HG03025 (cell line): ENCODE data around the gene ZNF778.

Experiments used
- ATAC-seq: cut with Tn5 transposase; IDR thresholded peaks from one replicate; pipeline ENCODE4 v1.9.1; 2021; ENCODE audit warnings: mild to moderate bottlenecking, moderate library complexity; ENCODE audit not compliant: unreplicated experiment, low FRiP score

Gene ZNF778

DNA sequence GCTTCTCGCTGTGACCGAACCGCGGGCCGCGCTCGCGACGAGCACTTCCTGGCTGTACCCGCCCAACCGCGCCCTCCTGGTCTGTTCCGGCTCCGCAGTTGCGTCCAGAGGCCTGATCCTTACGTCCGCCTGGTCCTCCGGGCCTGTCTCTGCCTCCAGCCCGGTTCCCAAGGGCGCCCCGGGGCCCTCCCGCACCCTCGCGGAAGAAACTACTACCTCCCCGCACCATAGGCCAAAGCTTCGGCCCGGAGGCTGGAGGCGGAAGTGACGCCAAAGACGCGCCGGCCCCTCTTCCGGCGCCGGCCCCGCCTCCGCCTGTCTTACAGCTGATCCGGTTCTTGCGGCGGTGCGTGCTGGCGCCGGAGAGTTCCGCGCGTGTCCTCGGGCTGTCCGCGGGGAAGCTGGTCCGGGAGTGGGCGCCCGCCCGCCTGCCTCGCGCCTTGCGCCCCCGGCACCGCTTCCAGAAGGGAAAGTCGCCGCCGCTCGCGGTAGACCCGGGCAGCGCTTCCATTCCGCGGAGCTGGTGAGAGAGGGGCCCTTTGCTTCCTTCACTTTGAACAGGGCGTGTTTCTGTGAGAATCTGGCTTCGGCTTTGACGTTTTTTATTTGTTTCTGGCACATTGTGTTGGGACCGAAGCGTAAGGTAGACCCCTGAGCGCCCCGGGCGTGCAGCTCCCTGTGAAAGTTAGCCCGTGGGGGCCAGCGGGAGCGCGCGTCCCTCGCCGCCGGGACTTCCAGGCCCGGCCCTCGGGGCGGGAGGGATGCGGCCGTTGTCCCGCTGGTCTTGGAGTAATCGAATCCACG is at the start of gene ZNF778:
Gene ZNF778, plus strand, starts transcription at position 316 of the 804 bp plus-strand sequence. CDS start 3,425 bp downstream, outside the sequence.
- ATAC-seq, result no peak

DNA sequence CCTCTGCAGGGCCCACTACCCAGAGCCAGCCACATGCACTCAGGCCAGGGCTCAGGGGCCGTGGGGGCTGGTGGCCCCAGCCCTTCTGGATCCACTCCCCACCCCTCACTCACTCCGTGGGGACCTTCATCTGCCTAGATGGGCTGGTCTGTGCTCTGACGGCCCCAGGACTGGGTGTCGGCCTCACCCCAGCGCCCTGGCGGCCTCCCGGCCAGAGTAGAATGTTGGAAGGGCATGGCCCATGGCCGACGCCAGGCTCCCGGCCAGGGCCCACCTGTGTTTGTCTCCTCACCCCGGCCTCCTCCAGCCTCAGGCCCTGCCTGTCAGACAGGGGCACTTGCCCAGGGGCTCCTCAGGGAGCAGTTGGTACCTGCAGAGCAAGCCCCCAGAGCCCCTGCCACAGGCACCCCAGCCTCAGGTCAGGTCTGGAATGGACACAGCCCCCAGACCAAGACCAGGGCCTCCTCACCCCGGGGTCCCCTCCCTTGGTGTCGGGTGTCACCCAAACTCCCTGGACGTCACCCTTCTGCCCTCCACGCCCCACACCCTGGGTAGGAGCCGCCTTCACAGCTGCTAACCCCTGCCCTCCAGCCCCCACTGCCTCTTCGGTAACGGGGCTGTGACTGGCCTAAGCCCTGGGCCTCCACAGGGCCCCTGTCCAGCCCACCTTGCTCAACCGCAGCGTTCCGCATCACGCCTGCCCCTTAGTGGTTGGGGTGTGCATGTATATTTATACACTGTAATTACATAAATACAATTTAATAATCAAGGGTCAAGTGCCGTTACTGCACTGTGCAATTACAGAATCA is 48.9 kb upstream of the ZNF778 start:
- ATAC-seq, result no peak

DNA sequence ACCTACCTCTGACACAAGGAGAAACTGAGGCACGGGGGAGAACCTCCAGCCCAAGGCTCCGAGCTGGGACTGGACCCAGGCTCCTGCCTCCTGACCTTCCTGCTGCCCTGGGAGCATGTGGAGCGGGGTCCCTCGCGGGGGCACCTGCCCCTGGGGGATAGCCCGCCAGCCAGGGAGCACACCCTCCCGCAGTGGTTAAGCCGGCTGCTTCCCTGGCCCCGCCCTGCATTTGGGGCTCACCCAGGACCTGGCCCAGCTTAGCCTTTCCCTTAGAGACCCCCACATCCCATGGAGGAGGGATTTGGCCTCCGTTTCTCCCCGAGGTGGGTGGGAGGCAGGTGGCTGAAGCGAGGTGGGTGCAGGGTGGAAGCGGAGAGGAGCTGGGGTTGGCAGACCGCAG is 47.7 kb upstream of the ZNF778 start:
- no peak for ATAC-seq

DNA sequence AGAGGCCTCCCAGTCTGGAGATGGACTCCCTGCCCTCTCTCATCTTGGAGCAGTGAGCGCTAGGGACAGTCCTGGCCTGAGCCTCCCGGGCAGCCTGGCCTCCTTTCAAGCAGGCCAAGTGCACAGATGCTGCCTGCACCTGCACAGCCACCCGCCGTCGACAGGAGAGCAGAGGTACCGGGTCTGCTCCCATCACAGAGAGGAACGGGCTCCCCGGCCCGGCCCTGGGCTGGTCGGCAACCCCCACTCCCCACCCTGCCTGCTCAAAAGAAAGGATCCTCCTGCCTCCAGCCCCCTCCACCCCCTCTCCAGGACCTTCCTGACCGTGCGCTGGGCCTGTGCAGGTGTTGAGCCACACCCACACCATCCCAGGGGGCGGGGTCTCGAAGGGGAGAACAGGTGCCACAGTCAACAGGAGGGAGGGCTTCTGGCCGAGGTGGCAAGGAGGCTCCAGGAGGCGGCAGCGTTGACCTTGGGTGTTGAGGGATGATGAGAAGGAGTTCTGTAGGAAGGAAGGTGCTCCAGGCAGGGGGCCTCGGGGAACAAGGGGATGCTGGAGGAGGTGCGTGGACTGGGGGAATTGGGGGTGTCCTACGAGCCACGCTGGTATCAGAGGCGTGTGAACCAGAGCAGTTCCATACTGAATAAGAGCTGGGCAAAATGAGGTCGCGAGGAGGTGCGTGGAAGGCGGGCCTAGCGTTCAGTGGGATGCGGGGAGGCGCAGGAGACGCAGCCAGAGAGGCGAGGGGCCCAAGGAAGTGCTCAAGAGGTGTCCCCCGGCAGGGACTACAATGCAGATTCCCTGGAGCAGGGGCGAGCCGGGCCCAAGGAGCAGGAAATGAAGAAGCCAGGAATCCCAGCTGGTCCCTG is 46.9 kb upstream of the ZNF778 start:
- no peak for ATAC-seq

DNA sequence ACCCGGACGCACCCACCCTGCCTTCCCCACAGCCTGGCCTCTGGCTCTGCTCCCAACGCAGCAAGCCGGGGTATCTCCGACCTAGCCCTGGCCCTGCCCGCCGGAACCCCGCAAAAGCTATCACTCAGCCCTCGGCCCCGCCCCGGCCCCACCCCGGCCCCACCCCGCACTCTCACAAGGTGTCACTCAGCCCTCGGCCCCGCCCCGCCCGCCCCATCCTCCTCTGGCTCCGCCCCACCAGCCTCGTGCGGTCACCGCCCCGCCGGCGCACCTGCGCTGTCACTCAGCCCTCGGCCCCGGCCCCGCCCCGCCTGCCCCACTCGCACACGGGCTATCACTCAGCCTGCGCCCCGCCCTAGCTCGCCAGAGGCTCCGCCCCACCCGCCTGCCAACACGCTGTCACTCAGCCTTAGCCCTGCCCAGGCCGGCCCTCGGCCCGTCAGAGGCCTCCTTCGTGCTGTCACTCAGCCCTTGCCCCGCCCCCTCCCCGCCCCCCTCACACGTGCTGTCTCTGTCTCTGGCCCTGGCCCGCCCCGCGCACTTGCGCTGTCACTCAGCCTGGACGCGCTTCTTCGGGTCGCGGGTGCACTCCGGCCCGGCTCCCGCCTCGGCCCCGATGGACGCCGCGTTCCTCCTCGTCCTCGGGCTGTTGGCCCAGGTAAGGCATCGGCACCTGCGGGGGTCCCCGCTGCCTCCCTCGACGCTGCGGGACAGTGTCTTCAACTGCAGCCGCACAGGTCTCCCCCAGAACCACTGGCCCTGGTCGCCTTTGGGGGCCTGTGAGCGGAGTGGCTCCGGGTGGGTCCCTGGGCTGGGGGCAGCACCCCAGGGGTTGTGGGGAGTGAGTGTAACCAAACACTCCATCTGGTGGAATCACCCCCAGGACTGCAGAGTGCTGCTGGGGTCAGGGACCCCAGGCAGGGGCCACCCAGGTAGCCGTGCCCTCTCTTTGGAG is 46.0 kb upstream of the ZNF778 start, which contains the start of gene CDH15:
Gene CDH15, plus strand, starts transcription at position 533 of the 955 bp plus-strand sequence. Its CDS starts 84 bp downstream, at position 617.
- peak; percentile 41 for ATAC-seq

DNA sequence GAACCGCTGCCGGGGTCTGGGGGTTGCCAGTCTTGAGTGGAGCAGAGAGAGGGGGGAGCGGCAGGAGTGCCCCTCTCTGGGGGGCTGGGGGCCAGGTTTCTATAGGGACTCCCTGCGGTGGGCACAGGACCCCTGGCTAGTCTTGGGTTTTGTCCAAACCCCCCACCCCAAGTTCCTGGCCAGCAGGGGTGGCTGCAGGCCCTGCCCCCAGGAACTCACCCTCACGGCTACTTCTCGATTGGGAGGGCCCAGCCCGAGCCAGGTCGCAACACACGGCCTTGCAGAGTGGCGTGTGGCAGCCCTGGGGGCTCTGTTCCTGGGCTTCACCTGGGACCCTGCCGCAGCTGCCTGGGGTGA is 45.4 kb upstream of the ZNF778 start:
- no peak for ATAC-seq

DNA sequence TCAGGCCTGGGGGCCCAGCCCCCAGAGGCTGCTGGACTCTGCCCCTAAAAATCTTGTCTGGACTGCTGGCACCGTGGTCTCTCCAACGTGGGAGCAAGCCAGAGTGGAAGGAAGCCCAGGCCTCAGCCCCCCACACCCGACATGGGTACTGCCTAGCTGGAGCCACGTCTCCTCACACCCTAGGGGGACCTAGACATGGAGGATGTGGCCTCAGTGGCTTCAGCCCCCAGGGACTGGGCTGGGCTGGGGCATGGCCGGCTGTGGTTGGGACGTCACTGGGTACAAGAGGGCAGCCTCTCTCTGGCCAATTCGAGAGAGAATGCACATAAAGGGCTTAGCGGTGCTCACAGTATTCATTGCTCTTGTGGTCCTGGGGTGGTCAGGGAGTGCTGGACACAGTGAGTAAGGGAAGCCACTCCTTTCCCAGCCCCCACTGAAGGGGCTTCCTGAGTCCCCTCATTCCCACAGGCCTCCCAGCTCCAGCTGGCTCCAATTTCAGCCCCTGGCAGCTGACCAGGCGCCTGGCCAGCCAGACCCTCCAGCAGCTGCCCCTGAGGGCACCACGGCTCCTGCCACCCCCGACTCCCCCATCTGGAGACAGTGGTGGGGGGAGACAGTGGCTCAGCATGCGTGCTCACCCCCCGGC is 44.9 kb upstream of the ZNF778 start:
- no peak for ATAC-seq

DNA sequence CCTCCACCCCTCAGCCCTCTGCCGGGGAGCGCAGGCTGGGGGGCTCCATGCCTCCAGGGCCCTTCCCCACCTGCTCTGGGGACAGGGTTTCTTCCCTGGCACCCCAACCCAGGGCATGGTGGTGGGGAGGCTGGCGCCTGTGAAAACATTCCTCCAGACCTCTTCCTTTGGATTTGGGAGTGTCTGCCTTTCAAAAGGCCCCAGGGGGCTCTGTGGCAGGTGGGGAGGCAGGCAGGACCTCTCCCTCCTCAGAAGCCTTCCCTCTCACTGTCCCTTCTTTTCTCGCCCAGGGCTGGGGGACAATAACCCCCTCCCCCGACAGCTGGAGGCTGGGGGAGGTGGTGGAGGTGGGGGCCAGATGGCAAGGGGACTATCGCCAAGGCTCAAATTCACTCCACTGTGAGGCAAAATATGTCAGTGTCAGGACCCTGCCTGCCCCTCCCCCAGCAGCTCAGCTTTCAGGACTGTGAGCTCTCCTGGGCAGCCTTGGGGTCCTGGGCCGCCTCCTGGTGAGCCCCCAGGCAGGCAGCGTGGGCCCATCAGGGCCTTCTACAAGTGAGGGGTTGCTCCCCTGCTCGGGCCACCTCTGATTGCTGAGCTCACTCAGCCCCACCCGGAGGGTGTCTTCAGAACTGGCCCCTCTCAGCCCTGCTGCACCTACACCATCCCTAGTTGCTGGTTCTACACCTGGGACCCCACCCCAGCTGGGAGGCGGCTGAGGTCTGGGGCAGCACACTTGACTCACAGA is 44.2 kb upstream of the ZNF778 start:
- no peak for ATAC-seq

DNA sequence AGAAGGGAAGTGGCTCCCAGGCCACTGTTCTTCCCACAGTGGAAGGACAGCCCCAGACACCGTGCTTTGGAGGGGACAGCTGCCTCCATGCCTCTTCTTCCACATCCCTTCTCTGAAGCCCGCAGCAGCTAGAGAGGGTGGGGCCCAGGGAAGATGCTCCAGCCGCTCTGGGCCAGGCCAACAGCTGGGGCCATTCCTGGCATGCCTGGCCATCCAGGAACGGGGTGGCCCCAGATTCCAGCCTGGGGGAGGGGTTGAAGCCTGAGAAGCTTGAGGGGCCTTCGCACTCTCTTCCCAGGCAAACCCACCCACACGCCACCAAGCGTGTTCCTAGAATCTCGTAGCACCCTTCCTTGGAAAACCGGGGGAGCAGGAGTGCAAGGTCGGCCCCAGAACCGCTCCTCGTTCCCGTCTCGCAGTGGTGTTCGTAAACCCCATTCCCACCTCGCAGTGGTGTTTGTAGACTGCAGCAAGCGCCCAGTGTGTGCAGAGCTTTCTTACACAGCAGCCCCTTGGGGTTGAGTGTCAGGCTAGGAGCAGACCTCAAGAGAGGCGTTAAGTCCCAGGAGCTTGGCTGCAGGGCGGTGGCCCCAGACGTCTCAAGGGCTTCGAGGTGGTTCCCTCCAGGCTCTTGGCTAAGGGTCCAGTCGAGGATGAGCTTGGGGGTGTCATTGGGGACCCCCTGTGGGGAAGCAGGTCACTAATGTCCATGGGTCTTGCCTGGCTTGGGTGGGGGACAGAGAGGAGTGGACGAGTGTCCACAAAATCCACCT is 43.3 kb upstream of the ZNF778 start:
- ATAC-seq, result no peak

DNA sequence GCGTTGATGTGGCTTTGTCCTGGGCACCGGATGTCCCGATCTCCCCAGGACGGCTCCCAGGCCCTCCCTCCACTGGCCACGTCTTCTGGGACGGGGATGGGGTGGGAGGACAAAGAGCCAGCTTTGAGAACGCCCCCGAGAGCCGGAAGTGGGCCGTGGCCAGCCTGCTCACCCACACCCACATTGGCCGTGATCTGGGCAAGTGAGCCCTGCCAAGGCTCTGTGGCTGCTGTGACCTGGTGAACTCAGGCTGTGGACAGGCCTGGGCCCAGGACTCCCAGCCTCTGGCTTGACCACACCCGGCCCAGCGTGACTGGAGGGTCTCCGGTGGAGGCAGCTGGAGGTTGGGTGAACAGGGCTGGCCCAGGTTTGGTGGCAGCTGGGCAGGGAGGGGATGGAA is 42.6 kb upstream of the ZNF778 start:
- ATAC-seq, result no peak

DNA sequence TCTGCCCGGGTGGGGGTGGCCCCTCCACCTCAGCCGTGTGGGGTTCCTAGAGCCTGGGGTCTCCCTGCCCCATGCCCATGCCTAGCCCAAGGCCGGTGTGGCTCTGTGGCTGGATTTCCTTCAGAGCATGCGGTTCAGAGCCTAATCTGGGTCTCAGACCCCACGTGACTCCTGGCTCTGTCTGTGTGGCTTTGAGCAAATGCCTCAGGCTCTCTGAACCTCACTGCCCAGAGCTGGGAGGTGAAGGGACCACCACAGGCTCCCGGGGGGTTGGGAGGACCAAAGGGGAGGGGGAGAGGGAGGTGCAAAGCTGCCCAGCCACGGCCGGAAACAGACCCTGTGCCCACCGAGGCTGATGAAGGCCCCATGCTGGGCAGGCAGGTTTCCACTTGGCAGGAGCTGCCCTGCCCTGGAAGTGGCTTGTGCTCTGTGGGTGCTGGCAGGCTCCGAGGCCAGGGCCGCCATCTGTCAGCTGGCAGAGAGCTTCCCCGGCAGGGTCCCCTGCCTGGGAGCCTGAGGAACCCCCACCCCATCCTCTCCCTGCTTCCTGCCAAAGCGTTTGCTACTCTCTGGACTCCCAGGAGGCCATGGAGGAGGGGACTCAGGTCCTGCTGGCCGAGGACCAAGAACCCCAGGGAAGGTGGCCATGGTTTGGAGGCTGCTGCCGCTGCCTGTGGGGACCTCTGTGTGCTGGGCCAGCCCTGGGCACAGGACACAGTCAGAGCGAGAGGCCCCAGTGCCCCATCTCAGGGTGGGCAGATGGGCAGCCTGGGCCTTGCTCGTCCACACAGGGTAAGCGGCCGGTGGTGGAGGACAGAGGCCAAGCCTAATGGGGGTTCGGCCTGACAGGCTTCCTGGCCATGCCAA is 42.0 kb upstream of the ZNF778 start:
- ATAC-seq, result no peak

DNA sequence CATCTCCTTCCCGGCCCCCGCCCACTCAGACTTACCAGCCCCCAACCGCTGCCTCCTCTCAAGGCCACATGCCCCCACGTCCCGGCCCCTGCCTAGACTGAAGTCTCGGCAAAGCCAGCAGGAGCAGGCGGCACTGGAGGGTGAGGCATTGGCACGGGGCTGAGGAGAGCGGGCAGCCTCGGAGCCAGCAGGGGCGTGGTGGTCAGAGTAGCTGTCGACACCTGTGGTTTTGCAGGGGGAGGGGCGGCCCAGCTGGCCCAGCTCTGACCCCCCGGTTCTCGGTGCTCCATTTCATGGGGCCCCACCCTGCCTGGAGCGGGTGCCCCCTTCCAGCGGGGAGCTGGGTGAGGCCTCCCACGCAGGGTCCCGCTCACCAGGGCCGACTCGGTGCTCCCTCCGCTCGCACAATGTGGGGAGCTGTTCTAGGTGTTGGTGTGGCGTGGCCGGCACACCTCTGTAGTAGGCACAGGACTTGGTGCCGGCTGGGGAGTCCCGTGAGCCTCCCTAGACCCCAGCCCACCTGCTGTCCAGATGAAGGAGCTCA is 41.3 kb upstream of the ZNF778 start:
- ATAC-seq, result no peak

DNA sequence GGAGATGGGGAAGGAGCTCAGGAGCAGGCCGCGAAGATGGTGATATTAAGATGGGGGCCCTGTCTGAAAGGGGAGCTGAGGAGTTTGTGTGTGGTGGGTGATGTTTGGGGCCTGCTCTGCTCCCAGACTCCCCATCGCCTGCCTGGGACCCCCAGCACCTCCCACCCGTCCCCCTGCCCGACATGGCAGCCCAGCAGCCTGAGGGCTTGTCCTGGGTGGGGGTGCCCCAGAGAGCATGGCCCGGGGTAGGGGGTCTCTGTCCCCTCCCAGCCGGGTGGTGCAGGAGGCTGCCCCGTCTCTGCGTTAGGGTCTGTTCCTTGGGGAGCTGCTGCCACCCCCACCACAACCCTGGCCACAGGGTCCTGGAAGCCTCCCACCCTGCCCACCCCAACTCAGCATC is 40.8 kb upstream of the ZNF778 start:
- no peak for ATAC-seq

DNA sequence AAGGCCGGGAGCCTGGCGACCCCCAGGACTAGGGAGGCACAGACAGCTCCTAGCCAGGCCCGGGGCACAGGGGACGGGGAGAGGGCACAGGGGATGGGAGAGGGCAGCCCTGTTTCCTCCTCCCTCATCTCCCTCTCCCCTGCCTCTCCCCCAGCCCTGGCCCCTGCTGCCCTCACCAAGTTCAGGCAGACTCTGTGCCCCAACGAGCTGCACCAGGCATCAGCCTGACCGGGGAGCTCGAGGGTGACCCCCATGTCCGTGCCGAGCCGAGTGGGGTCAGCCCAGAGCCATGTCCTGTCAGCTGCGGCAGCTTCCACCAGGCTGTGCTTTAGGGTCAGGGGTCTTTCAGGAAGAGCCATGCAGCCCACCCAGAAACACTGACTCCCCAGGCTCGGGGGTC is 40.0 kb upstream of the ZNF778 start:
- ATAC-seq, result no peak

DNA sequence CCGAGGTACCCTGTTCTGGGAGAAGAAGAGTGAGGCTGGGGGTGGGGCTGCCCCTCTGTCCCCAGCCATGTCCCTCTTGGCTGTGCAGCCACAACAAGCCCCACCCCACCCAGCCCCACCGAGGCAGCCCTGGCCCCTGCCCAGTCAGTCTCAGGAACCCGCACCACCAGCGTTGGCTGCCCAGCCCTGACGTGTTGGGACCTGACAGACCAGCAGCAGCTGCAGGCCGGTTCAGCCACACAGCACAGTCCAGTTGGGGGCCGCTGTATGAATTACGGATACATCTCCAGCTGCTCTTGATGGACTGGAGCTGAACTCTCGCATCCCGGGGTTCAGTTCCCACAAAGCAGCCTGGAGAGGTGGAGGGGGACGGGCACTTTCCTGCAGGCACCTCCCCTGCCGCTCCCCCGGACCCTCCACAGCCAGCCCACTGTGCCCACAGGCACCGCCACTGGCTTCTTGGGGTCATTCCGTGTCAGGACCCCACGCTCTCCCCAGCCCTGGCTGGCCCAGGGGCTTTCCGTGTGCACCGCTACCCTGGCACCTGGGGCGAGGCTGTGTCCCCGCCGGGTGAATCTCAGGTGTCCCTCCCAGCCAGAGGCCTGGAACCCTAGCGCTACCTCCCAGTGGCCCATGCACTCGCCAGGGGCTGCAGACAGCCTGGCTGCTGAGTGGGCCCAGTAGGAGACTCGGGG is 38.9 kb upstream of the ZNF778 start:
- no peak for ATAC-seq

DNA sequence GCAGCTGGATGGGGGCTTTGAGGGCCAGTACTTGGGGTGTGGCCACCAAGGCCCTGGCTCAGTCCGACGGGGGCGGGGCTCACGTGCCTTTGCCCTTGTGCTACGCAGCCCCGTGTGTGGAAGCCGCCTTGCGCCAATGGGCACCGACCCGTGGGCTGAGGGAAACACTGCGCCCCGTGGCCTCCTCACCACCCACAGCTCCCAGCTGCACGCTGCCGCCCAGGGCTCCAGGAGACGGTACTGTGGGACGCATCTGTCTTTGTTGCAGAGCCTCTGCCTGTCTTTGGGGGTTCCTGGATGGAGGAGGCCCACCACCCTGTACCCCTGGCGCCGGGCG is 38.4 kb upstream of the ZNF778 start:
- ATAC-seq, result no peak
